HG03342 (cell line): ENCODE results near the gene ITIH4.

Source experiments
- ATAC-seq: cut with Tn5 transposase; IDR thresholded peaks from one replicate; pipeline ENCODE4 v1.9.1; 2021; ENCODE audit warnings: mild to moderate bottlenecking, moderate library complexity; ENCODE audit not compliant: unreplicated experiment

The ITIH4 gene

DNA sequence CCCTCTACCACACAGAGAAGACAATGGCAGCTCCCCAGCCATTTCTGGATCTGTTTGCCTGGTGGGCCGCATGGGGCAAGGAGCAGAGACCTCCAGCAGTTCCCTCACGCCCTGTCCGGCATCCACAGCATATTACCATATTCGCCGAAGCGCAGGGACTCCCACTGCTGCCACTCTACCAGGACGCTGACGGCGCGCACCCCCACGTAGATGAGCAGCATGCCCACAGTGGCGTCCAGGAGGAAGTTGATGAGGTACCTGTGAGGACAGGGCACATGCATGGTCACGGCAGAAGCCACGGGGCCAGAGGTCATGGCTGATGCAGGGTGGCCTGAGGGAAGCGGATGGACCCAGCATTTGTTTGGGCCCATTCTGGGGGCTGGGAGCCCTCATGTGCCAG lies 19.2 kb upstream of the ITIH4 start:
- ATAC-seq: no peak

DNA sequence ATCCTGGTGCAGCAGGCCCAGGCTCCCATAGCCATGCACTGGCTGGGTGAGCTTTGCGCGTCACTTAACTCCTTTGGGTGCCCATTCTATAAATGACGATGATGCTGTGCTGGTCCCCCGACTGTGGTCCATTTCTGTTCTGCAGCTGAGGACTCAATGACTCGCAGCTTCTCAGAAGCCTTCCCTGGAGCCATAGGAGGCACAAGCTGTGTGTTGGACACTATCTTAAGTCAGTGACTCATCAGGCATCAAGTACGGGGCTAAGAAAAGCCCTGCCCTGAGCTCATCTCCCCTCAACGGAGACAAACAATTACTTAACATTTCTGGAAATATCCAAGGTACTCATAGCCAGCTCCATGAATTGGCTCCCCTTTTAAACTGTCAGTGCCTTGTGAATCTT lies 18.1 kb upstream of the ITIH4 start:
- no peak for ATAC-seq

DNA sequence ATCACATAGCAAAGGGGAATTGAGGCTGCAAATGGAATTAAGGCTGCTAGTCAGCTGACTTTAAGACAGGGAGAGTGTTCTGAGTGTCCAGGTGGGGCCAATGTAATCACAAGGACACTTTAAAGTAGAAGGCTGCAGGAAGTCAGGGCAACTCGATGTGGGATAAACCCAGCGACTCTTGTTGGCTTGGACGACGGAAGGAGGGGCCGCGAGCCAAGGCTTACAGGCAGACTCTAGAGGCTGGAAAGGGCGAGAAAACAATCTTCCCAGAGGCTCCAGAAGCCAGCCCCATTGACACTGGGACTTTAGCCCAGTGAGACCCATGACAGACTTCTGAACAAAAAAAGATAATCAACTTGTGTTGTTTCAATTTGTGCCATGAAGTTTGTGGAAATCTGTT lies 17.3 kb upstream of the ITIH4 start:
- ATAC-seq: no peak

DNA sequence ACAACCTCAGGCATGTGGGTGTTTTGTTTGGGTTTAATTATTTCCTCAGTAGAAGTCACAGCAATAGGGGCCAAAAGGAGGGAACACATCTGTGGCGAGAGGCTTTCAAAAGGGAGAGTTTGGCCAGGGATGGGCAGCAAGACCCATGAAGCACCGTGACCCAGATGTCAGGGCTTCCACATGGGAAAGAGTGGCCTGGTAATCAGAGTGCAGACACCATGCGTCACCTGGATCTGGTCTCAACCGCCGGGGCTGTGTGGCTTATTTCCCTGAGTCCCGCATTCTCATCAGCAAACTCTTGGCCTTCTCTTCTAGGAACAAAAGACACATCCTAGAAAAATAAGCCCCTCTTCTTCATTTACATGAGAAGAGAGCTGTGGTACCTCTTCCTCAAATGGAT lies 16.8 kb upstream of the ITIH4 start:
- ATAC-seq: no peak

DNA sequence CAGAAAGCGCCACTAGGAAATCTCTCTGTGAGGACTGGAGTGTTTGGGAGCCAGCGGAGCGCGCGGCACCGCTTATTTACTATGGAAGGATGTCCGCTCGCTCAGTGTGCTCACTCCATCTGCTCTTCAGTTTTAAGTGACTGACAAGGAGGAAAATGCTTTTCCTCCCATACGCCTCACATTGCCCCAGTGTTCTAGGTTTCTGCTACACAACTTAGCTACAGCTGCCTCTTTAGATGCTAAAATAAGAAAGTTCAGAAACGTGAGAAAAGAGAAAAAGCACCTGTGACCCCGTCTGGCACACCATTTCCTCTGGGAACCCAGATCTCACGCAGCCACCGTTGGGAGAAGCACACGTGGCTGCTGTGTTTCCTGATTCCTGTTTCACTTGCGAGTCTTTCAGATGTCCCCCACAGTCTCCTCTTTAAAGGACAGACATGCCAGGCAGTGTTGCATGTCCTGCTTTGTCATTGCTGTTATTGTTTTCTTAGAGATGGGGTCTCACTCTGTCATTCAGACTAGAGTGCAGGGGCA lies 16.0 kb upstream of the ITIH4 start:
- ATAC-seq: no peak

DNA sequence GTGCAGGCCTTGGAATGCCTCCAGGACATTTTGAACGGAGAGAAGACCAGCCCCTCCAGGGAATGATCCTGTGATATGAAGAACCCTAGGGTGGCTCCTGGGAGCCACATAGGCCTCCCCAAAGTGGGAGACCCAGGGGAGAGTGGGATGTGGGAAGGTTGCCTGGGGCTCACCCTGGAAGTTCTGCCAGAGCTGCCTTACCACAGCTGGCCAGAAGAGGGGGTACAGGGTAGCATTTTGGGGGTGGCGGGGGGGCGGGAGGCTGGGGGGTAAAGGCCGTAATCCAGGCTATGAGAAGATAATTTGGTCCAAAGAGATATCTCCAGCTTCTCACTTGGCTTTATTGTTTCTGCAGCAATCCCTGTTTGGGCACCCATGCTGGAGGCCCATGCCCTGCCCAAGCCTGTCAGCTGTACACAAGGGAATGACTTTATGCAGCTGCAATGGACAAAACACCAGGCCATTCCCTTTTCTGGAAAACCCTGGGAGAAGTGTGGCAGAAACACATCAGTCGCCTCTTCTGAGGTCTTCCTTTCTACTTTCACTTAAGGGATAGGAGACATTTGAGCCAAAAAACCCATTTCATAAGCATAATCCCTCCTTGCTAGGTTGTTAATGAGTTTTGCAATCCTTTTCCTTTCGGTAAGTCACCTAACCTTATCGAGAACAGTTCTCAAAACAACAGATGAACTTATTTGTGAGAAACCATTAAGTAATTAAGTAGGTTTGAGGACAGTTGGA lies 15.4 kb upstream of the ITIH4 start:
- ATAC-seq: no peak

DNA sequence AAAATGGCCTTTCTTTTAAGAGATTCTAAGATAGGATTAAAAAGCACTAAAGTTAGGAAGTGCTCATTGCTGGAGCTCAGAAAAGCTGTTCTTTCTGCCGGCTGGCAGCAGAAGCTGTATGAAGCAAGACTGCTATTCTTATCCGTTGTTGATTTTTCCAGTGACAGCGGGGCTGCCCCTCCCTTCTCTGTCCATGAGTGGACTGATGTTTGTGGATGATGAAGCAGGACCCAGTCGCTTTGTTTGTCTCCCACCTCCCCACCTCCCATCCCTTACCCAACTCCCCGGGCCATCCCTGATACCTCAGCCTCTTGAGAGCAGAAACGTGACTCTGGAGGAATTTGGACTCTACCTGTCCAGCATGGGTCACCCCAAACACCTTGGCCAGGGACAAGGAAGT lies 14.7 kb upstream of the ITIH4 start:
- no peak for ATAC-seq

DNA sequence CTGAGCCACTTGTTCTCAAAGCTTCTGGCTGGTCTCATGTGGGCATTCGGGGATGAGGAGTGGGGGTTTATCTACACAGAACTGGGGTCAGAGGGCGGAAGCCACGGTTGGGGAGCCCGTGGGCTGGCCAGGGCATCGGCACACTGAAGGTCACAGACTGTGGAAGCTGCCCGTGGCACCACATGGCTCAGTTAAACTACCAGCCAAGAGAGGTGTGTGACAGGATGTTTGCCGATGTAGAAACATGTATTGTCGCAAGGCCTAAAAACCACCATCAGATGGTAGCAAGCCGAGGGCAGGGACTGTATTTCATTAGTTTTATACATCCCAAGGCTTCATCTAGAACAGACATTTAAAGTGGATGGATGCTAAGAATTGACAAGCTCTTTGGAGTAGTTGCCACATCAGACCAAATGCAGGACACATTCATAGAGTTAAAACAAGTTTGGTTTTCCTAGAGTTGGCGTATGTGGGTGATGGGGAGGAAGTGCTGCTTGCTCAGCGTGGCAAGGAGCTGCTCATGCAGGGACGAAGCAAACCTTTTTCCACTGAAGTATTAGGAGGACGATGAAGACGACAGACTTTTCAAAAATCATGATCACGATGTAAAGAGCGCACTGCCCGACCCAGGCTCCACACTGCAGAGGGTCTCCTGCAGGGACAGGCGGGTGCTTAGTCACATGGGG lies 14.0 kb upstream of the ITIH4 start:
- ATAC-seq: no peak

DNA sequence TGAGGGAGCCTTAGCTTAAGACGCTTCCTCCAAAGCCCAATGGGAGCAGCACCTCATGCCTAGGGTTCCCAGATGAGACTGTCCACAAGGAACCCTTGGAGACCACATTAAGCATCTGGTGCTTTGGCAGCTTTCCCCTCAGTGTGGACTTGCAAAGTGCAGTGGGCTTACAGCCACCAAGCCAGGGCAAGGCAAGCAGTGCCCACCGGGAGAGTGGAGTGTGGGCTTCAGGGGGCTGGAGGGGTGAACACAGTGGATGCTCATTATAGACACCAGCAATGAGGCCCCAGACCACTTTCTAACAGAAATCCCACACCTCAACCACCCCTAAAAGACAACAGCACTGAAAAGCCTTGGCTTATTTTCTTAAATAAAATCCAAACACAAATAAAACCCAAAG lies 13.4 kb upstream of the ITIH4 start:
- no peak for ATAC-seq

DNA sequence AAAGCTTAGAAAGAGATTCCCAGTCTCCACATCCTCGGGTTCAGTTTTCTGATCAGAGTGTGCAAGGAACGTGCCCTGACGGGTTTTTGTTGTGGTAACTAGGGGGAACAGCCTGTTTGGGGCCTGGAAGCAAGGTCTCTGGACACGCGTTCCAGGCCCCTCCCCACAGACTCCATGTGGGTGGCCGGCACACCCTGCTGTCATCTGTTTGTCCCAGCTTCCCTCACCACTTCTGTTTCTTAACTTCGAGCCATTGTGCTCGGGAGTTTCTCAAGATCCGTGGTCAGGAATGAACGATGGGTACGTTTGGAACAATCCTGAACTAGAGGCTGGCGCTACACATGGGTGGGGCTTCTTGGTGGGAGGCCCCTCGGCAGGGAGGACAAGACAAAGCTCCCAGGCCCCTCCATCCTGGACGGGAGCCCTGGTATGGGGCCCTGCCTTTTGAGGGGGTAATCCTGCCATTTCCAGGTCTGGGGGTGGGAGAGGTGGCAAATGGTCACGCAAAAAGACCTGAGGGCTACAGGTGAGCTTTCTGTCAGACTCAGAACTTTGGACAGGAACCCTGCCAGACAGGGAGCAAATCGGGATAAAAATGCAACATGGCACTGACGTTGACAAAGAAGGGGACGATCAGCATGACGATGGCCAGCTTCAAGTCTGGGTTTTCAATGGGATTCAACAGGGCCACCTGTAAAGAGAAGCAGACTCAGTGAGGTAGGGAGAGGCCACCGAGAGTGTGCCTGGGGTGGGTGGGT lies 12.8 kb upstream of the ITIH4 start:
- no peak for ATAC-seq

DNA sequence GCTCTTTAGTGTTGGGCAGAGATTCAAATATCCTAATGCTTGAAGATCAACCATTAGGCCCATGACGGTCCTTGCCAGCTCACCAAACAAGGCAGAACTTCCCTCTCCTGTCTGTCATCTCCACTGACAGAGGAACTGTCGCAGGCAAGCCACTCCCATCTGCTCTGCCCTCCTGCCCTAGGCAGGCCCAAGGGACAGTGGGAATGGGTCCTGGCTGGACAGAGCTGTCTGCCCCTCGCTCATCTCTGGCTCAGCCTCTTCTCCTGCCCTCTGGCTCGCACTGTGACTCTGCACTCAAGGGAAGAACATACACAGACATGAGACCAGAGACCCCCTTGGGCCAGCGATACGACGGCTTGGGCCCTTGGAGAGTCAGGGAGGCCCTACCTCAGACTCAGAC lies 12.0 kb upstream of the ITIH4 start:
- ATAC-seq: no peak

DNA sequence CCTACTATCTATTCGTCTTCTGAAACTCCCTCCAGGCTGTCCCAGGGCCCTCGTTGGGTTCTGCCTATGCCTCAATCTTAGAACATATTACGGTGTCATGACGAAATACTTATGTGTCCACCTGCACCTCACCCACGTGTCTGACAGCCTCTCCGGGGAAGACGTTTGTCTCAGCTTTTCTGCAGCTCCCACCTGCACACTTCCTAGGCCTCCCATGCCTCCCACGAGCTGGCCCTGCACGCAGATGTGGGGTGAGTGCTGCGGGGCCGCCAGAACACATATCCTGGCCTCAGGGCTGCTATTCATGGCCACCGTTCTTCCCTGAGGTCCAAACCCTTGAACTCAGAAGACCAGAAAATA lies 11.5 kb upstream of the ITIH4 start:
- no peak for ATAC-seq

DNA sequence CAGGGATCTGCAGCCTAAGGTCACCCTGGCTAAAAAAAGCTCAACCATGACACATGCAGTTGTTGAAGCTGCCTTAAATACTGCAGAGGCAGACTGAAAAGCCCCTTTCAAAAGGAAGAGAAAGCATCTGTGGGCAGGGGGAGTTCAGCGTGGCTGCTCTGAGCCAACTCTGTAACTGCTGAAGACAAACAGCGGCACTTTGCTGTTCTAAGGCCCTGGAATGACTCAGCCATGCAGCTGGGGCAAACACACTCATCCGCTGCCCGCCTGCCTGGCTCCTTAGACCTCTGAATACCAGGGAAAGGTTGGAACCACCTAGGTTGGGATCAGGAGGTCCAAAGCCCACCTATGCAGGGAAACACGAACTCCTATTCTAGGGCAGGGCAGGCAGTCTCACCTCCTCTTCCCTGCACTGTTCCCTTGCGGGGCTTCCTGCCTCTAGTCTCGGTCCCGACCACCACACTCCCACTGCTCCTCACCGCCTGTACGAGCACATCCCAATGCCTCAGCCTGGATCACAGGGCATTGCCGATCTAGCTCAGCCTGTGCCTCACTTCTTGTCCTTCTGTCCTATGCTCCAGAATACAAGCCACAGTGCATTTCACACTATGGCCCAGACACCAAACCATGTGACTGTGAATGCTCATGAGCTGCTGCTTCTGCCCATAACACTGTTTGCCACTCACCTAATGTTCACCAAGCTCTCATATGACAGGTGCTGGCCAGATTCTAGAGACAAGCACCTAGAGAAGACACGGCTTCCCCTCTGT lies 10.9 kb upstream of the ITIH4 start:
- ATAC-seq: no peak

DNA sequence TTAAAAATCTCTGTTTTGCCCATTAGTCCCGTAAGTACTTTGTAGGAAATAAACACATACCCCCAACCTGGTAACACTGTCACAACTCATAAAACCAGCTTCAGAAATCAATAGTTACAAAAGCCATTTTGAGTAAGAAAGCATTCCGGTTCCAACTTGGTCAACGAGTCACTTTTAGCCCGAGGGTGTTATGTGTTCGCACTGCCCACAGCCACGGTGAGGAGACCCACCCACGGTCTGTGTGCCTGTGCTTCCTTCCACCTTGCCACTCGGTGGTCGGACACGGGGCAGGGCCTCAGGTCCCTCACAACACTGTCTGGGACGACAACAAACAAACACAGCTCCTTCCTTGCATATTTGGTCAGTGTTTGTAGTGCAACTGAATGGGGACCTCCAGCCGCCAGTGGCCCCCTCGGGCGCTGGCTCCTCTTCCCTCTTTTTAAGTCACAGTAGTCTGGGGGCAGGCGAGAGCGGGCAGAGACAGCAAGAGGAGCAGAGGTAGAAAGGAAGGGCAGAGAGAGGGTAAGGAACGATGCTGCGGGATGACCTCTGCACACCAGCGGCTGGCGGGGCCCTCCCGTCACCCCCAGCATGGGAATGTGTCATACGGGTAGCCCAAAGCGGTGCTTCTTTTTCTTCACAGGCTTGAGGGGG lies 9.5 kb upstream of the ITIH4 start:
- ATAC-seq: no peak

DNA sequence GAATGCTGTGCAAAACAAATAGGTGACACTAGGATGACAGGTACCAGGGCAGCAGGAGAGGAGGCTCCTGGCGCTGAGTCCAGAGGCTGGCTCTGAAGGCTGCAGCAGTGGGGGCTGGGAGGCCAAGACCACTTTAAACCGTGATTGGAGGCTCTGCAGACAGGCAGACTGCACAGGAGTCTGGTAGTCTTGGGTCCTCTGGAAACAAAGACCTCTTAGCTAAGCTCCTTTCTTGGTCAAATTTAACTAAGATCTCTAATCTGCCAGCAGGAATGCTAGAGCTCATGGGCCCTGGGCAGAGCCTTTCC lies 8.8 kb upstream of the ITIH4 start:
- no peak for ATAC-seq

DNA sequence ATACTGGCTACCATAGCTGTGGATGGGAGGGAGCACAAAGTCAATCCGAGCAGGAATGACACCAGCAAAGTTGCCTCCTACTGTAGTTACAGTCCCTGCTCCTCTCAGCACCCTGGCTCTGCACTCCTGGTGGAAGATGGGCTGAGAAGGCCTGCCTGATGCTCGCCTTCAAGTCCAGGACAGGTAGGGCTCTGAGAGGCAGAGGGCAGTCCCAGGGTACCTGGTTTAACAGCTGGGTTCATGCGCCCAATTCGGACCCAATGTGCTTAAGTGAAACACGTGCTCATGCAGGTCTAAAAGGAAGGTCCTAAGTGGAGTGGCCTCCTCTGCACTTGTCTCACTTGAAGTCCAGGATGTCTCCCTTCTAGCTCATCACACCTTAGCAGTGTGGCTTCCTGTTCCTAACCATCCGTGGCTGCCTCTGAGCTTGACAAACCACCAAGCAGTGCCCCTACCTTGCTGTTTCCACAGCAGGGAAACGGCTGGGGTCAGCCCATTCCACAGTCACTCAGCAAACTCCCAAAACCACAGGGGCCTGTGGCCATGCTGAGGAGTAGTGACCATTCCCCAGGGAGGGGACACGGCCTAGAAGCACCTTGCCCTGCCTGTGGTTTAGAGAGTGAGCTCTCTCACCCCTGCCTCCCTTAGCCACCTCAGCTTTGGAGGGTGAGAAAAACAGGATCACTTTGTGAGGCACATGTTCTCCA lies 8.2 kb upstream of the ITIH4 start:
- ATAC-seq: no peak

DNA sequence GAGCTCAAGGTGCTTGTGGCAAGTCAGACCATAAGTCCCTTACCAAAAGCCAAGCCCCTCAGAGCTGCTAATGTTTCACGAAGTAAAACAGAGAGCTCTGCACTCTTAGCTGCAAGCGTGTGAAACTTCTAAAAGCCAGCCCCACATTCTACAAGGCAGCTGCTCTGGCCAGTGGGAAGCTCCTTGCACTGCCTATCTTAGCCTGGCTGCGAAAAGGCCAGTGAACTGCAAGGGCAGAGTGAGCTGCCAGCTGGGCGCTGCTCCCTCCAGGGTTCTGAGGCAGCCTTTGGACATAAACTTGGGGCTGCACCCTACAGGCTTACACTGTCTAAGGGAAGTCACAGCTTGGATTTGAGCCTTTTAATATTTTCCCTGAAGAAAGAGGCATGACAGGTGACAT lies 6.5 kb upstream of the ITIH4 start:
- no peak for ATAC-seq

DNA sequence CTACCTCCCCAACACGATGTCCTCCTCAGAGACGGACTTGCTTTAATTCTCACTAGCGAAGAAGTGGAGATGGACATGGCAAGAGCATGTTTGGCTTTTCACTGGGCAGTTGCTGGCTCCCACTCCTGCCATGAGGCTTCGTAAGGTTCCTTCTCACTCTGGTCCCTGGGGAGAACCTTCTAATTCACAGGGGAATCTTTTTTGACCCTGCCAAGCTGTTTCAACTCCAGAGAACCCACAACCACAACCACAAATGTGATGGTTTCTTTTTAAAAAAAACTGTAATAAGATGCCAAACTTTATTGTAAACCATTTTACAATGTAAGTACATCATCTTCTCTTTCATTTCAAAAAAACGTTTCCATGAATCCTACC lies 6.0 kb upstream of the ITIH4 start:
- ATAC-seq: no peak

DNA sequence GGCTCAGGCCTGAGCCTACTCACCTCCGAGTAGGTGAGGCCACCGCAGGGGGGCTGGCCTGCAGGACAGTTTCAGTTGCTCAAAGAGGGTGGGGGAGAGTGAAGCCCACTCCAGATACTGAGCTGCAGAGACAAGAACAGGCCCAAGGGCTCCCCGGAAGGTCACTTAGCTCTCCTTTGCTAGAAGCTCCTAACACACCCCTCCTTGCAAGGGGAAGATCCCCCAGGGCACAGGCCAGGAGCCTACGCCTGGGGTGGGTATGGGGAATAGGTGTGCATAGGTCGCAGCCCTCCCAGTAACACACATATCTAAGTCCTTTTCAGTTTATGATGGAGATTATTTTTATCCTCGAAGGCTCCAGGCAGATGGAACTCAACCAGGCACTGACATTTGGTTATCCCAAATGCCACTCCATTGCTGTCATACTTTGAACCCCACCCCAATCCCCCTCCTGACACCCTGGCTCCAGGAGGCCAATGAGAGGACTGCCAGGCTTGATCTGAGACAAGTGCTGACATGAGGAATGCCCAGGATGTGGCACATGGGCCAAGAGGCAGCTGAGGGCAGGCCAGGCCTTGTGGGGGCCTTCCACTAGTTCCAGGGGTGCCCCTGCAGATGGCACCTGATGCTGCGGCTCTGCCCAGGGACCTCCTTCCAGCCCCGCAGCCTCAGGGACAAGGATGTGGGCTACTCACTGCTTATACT lies 5.4 kb upstream of the ITIH4 start:
- ATAC-seq: no peak
